ENCODE measurements around the gene GABRG3. TPM values are rescaled to one million over a fixed set of nuclear protein-coding genes. Genes with fewer than 3 reads are reported as not detected.
"Not testable (repeated sequence)": the region's sequence is repeated elsewhere in the genome, so short reads cannot be mapped to it uniquely, and the experiment has no call there.

Gene GABRG3
- total and polyA plus RNA-seq, 9 of the 15 experiments (the other 6 are each of a cell fraction or from before 2014, with no cell fraction given), result 4.0 to 15.1 (median 11.2) TPM

DNA sequence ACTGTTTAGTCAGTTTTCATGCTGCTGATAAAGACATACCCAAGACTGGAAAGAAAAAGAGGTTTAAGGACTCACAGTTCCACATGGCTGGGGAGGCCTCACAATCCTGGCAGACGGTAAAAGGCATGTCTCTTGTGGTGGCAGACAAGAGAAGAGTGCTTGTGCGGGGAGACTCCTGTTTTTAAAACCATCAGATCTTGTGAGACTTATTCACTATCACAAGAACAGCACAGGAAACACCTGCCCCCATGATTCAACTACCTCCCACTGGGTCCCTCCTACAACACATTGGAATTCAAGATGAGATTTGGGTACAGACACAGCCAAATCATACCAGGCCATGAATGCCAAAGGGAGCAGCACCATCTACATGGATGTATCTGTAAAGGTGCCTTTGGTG, 406.4 kb downstream of the GABRG3 start:
- intact Hi-C loops (cut with micrococcal nuclease); H3K4me3 ChIP-seq; FAIRE-seq; H4K20me1 ChIP-seq (replicated peaks; ENCODE audit: control insufficient read depth, insufficient read depth, low read length); H3K27ac ChIP-seq (ENCODE audit: extremely low read depth, low read depth, low read length); H3K9me1 ChIP-seq (ENCODE audit: control insufficient read depth, insufficient read depth, low read length); ATAC-seq; H3K9me3 ChIP-seq (replicated peaks; ENCODE audit: control insufficient read depth, insufficient read depth, low read depth, low read length); CTCF ChIA-PET (ENCODE audit: low intra/inter-chr PET ratio); H3K4me2 ChIP-seq (ENCODE audit: insufficient read depth, low read length); H3K9ac ChIP-seq (ENCODE audit: insufficient read depth in 1 of 2, low read depth in 2 of 2, low read length in 2 of 2); BruUV-seq (replicated peaks); H2AFZ ChIP-seq (ENCODE audit: low read depth, low read length); H3K27me3 ChIP-seq (ENCODE audit: control insufficient read depth in 2 of 2, insufficient read depth in 2 of 2, low read length in 2 of 2); H3K36me3 ChIP-seq (ENCODE audit: control insufficient read depth, insufficient read depth, low read length); H3K4me1 ChIP-seq (replicated peaks in 1 of 2; ENCODE audit: control insufficient read depth in 2 of 2, insufficient read depth in 2 of 2, low read length in 2 of 2); DNase-seq (ENCODE audit: extremely low read depth in 1 of 4, low spot score in 3 of 4); in situ Hi-C loops (cut with MboI); H3K79me2 ChIP-seq (ENCODE audit: control insufficient read depth, insufficient read depth, low read length): not testable (repeated sequence)
- POLR2A ChIA-PET, result interaction anchor here (0.6 kb wide), 1 partner anchor 40 kb away, joined by 3 read pairs; no protein-coding TSS in a partner anchor
- WGBS (ENCODE audit: insufficient coverage, low coverage, missing lambda C conversion rate), result 18% methylated on average over 2 of the region's 2 CpGs

DNA sequence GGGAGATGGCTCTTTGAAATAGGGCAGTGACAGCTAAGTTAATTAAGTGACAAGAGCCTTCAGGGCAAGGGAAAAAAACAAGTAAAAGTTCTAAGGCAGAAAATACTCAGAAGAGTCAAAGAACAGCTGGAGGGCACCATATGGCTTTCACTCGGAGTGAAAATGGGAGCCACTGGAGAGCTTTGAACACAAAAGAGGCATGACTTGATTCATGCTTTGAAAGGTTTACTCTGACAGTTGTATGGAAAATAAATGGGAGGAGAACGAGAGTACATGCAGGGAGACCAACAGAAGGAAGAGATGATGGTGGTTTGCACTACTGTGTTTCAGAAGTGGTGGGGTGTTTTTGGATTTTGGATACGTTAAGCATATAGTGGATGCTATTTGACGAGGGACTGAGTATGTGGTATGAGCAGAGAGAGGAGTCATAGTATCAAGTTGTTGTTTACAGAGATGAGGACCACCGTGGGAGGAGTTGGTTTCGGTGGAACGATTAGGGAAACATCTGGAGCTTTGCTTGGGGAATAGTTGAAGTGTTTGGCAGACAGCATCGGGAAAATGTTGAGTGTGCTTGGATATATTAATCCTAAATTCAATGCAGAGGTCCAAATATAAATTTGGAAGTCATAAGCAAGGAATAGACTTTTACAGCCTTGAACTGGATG, 411.5 kb downstream of the GABRG3 start:
- in situ Hi-C loops (cut with MboI) (no loop called here), intact Hi-C loops (cut with micrococcal nuclease) (loop anchor here (10.0 kb wide), 1 partner anchor 122 kb away; no protein-coding TSS in a partner anchor)
- H3K4me3 ChIP-seq, result no peak overlapping the region
- BruUV-seq (replicated peaks), result no TSS peak
- H3K27ac ChIP-seq (ENCODE audit: extremely low read depth, low read depth, low read length), result no peak overlapping the region
- no peak for FAIRE-seq
- CTCF ChIA-PET (ENCODE audit: low intra/inter-chr PET ratio), result no interaction called here
- H3K79me2 ChIP-seq (ENCODE audit: control insufficient read depth, insufficient read depth, low read length), result no peaks in the 10 kb centered on the region
- H3K9ac ChIP-seq (ENCODE audit: insufficient read depth in 1 of 2, low read depth in 2 of 2, low read length in 2 of 2), result no peak overlapping the region
- no peaks in the 10 kb centered on the region for H3K9me1 ChIP-seq (ENCODE audit: control insufficient read depth, insufficient read depth, low read length)
- 25% methylated on average over 8 of the region's 8 CpGs for WGBS (ENCODE audit: insufficient coverage, low coverage, missing lambda C conversion rate)
- no peak overlapping the region for H3K4me2 ChIP-seq (ENCODE audit: insufficient read depth, low read length)
- H2AFZ ChIP-seq (ENCODE audit: low read depth, low read length), result no peak overlapping the region
- no peaks in the 10 kb centered on the region for H3K4me1 ChIP-seq (replicated peaks in 1 of 2; ENCODE audit: control insufficient read depth in 2 of 2, insufficient read depth in 2 of 2, low read length in 2 of 2)
- ATAC-seq, result no peak
- H4K20me1 ChIP-seq (replicated peaks; ENCODE audit: control insufficient read depth, insufficient read depth, low read length), result no peaks in the 10 kb centered on the region
- POLR2A ChIA-PET, result no interaction called here
- H3K27me3 ChIP-seq (ENCODE audit: control insufficient read depth in 2 of 2, insufficient read depth in 2 of 2, low read length in 2 of 2), result no peaks in the 10 kb centered on the region; a peak in 1 of 5 replicates
- H3K9me3 ChIP-seq (replicated peaks; ENCODE audit: control insufficient read depth, insufficient read depth, low read depth, low read length), result no peaks in the 10 kb centered on the region
- H3K36me3 ChIP-seq (ENCODE audit: control insufficient read depth, insufficient read depth, low read length), result no peaks in the 10 kb centered on the region
- no peak for DNase-seq (ENCODE audit: extremely low read depth in 1 of 4, low spot score in 3 of 4)
- TF ChIP-seq ZNF436 (CRISPR knock-in tag; IDR thresholded peaks at IDR 0.05), result no peak
- no peak for TF ChIP-seq SREBF2 (CRISPR knock-in tag; IDR thresholded peaks at IDR 0.05)
- TF ChIP-seq, protein P1, sequence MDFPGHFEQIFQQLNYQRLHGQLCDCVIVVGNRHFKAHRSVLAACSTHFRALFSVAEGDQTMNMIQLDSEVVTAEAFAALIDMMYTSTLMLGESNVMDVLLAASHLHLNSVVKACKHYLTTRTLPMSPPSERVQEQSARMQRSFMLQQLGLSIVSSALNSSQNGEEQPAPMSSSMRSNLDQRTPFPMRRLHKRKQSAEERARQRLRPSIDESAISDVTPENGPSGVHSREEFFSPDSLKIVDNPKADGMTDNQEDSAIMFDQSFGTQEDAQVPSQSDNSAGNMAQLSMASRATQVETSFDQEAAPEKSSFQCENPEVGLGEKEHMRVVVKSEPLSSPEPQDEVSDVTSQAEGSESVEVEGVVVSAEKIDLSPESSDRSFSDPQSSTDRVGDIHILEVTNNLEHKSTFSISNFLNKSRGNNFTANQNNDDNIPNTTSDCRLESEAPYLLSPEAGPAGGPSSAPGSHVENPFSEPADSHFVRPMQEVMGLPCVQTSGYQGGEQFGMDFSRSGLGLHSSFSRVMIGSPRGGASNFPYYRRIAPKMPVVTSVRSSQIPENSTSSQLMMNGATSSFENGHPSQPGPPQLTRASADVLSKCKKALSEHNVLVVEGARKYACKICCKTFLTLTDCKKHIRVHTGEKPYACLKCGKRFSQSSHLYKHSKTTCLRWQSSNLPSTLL (IDR thresholded peaks at IDR 0.05), result no peak
- TF ChIP-seq, protein P2, sequence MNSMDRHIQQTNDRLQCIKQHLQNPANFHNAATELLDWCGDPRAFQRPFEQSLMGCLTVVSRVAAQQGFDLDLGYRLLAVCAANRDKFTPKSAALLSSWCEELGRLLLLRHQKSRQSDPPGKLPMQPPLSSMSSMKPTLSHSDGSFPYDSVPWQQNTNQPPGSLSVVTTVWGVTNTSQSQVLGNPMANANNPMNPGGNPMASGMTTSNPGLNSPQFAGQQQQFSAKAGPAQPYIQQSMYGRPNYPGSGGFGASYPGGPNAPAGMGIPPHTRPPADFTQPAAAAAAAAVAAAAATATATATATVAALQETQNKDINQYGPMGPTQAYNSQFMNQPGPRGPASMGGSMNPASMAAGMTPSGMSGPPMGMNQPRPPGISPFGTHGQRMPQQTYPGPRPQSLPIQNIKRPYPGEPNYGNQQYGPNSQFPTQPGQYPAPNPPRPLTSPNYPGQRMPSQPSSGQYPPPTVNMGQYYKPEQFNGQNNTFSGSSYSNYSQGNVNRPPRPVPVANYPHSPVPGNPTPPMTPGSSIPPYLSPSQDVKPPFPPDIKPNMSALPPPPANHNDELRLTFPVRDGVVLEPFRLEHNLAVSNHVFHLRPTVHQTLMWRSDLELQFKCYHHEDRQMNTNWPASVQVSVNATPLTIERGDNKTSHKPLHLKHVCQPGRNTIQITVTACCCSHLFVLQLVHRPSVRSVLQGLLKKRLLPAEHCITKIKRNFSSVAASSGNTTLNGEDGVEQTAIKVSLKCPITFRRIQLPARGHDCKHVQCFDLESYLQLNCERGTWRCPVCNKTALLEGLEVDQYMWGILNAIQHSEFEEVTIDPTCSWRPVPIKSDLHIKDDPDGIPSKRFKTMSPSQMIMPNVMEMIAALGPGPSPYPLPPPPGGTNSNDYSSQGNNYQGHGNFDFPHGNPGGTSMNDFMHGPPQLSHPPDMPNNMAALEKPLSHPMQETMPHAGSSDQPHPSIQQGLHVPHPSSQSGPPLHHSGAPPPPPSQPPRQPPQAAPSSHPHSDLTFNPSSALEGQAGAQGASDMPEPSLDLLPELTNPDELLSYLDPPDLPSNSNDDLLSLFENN (IDR thresholded peaks at IDR 0.05; ENCODE audit: low read depth in 2 of 2, low read length in 2 of 2), result no peak
- no peak for TF ChIP-seq PHF8 (IDR thresholded peaks at IDR 0.05; ENCODE audit: borderline replicate concordance, low read length)
- TF ChIP-seq NR4A1 (CRISPR knock-in tag; IDR thresholded peaks at IDR 0.05), result no peak
- TF ChIP-seq NR4A1 (tag; IDR thresholded peaks at IDR 0.05), result no peak
- TF ChIP-seq SPI1 (IDR thresholded peaks at IDR 0.05; ENCODE audit: borderline replicate concordance, low read depth, low read length), result no peak
- no peak for TF ChIP-seq TGIF2 (CRISPR knock-in tag; IDR thresholded peaks at IDR 0.05)
- no peak for TF ChIP-seq HMG20A (CRISPR knock-in tag; conservative IDR thresholded peaks at IDR 0.05)

Measured in K562 (cell line).